Aorta (tissue), 5 donors: Measurements from ENCODE around the gene POLR2E. TPM values are rescaled to one million over a fixed set of nuclear protein-coding genes. Genes with fewer than 3 reads are reported as not detected.

ENCODE experiments used
- ATAC-seq: fragments of 200-7000 bp; cut with Tn5 transposase; one replicate; pipeline ENCODE4 v1.9.1; 2022; ENCODE audit warnings: moderate library complexity; ENCODE audit not compliant: low FRiP score
- DNase-seq, 2 donors: peaks; one replicate each; pipeline ENCODE4 v3.0.0-alpha.2; 2020
- H3K27ac ChIP-seq, 2 donors: one replicate each; pipeline ENCODE4 v1.5.1; 2013; ENCODE audit warnings: low read length in 2 of 2, mild to moderate bottlenecking in 2 of 2, moderate library complexity in 2 of 2, control low read depth in 1 of 2, inconsistent platforms in 1 of 2, low read depth in 1 of 2
- H3K27me3 ChIP-seq, 2 donors: one replicate each; pipeline ENCODE4 v1.6.1; 2013; ENCODE audit warnings: control low read depth in 1 of 2, low read length in 1 of 2, mild to moderate bottlenecking in 1 of 2, moderate library complexity in 1 of 2; ENCODE audit not compliant: insufficient read depth in 2 of 2, control insufficient read depth in 1 of 2
- H3K36me3 ChIP-seq, 2 donors: one replicate each; pipeline ENCODE4 v1.6.1; 2013; ENCODE audit warnings: control low read depth in 1 of 2, low read length in 1 of 2, mild to moderate bottlenecking in 1 of 2; ENCODE audit not compliant: insufficient read depth in 2 of 2, control insufficient read depth in 1 of 2
- H3K4me1 ChIP-seq, 2 donors: one replicate each; pipeline ENCODE4 v1.6.1; 2013; ENCODE audit warnings: low read length in 2 of 2, control low read depth in 1 of 2, mild to moderate bottlenecking in 1 of 2, moderate library complexity in 1 of 2; ENCODE audit not compliant: insufficient read depth in 2 of 2, control insufficient read depth in 1 of 2
- H3K4me3 ChIP-seq, 2 donors: one replicate each; pipeline ENCODE4 v1.5.1; 2013; ENCODE audit warnings: low read length in 2 of 2, control low read depth in 1 of 2, mild to moderate bottlenecking in 1 of 2
- H3K9me3 ChIP-seq: one replicate; pipeline ENCODE4 v1.6.1; 2013; ENCODE audit warnings: mild to moderate bottlenecking, low read length; ENCODE audit not compliant: control insufficient read depth
- WGBS, 2 donors: extraction: QIAGEN DNeasy Blood & Tissue Kit; methylation state at CpG; one replicate each; pipeline ENCODE4 v1.1.7; 2013; 5-methylcytosine and 5-hydroxymethylcytosine counted together
- intact Hi-C, 2 donors: fragments of 100-400 bp; cut with DNase I; formaldehyde crosslinking; loops; one replicate each; pipeline versions ENCODE4 v1.14.2 to v1.15.0; 2022
- polyA plus RNA-seq, 2 donors: library from polyadenylated mRNA; stranded (reverse); fragments of 200-250 nt; gene quantifications; one replicate each; pipeline ENCODE4 v1.2.3, GENCODE V29; 2013
- total RNA-seq, 2 donors: library from RNA; stranded (reverse); fragmentation: NEBNext Ultra II Directional; extraction: Animal tissue kit (Norgen Biotek cat#: 25700); gene quantifications; one replicate each; pipeline ENCODE4 v1.2.1, GENCODE V29; 2021
- donor health status: healthy with polysubstance abuse.
- donor health status: Bipolar disorder and iron deficiency.
- donor health status: DM: no; HTN: no; CAD: no.
- donor health status: DM: no; HTN: no; CAD: no.
- donor health status: DM: yes; HTN: yes; CAD: no.

POLR2E gene
- total and polyA plus RNA-seq, 4 donors, result 83.5 to 116 (median 93.6) TPM

- Histone ChIP-seq H3K4me3 (no peak overlapping the region), H3K27ac (no peak overlapping the region), H3K9me3 (no peaks in the 10 kb centered on the region), H3K36me3 (no peaks in the 10 kb centered on the region), H3K4me1 (no peaks in the 10 kb centered on the region), H3K27me3 (no peaks in the 10 kb centered on the region)
- ATAC-seq (no peak), DNase-seq (no peak)
- 77 to 83% methylated on average over 12 of the region's 12 CpGs for WGBS, 2 donors
- intact Hi-C loops, result no loop called here
Observed at GRCh38 chr19:1136201-1136600, 41.0 kb upstream of the POLR2E start.

DNA sequence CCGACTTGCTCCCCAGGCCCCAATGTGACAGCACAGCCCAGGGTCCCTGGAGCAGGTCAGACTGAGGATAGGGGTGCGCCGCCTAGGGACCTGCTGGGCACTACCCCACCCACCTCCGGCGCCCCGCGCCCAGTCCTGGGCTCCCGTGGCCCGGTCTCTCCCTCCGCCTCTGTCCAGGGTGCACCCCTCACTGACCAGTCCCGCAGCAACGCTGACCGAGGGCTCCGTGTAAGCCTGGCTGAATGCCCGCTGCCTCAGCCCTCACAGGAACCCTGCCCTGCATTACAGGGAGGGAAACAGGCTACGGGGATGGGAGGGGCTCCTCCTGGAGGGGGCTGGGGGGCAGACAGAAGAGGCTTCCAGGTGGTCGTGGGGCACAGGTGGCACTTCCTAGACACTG lies 40.3 kb upstream of the POLR2E start:
- Histone ChIP-seq H3K9me3 (no peaks in the 10 kb centered on the region), H3K36me3 (no peaks in the 10 kb centered on the region), H3K27me3 (no peaks in the 10 kb centered on the region), H3K4me3 (no peak overlapping the region), H3K4me1 (no peaks in the 10 kb centered on the region), H3K27ac (no peak overlapping the region)
- DNase-seq (no peak), ATAC-seq (no peak)
- WGBS, 2 donors, result 87 to 88% methylated on average over 17 of the region's 17 CpGs
- intact Hi-C loops, result no loop called here

DNA sequence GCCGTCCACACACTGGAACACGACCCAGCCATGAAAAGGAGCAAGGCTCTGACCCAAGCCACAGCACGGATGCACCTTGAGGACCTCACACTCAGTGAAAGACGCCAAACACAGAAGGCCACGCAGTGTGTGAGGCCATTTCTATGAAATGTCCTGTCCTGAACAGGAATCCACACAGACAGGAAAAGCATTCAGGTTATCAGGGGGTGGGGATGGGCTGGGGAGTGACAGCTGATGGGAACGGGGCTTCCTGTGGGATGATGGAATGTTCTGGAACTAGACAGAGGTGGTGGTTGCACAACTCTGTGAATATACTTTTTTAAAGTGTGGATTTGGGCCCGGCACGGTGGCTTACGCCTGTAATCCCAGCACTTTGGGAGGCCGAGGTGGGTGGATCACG lies 39.3 kb upstream of the POLR2E start:
- WGBS, 2 donors, result 96% methylated on average over 11 of the region's 11 CpGs
- DNase-seq (no peak), ATAC-seq (no peak)
- no peak overlapping the region for H3K27ac ChIP-seq
- no peaks in the 10 kb centered on the region for H3K27me3 ChIP-seq
- no peak overlapping the region for H3K4me3 ChIP-seq
- no peaks in the 10 kb centered on the region for H3K9me3 ChIP-seq
- H3K4me1 ChIP-seq, result no peaks in the 10 kb centered on the region
- H3K36me3 ChIP-seq, result no peaks in the 10 kb centered on the region
- intact Hi-C loops, result loop anchor here (5.0 kb wide), 1 partner anchor 38 kb away; the partner anchor contains the start of gene SBNO2 (in 2 of the 2)

GRCh38 chr19:1133471-1133929 lies 38.3 kb upstream of the POLR2E start:
- 97 to 99% methylated on average over 25 of the region's 25 CpGs for WGBS, 2 donors
- no peak overlapping the region for H3K4me3 ChIP-seq
- ATAC-seq (no peak), DNase-seq (no peak)
- peak overlapping the region in 1 of 2 donors; percentile 38 for H3K27ac ChIP-seq
- intact Hi-C loops, result loop anchor here (2.0 to 5.0 kb wide), 2 partner anchors 19 to 39 kb away; partner anchors contain the start of gene SBNO2 (in 2 of the 2)
- no peaks in the 10 kb centered on the region for H3K36me3 ChIP-seq
- H3K4me1 ChIP-seq, result no peaks in the 10 kb centered on the region
- no peaks in the 10 kb centered on the region for H3K27me3 ChIP-seq
- no peaks in the 10 kb centered on the region for H3K9me3 ChIP-seq

DNA sequence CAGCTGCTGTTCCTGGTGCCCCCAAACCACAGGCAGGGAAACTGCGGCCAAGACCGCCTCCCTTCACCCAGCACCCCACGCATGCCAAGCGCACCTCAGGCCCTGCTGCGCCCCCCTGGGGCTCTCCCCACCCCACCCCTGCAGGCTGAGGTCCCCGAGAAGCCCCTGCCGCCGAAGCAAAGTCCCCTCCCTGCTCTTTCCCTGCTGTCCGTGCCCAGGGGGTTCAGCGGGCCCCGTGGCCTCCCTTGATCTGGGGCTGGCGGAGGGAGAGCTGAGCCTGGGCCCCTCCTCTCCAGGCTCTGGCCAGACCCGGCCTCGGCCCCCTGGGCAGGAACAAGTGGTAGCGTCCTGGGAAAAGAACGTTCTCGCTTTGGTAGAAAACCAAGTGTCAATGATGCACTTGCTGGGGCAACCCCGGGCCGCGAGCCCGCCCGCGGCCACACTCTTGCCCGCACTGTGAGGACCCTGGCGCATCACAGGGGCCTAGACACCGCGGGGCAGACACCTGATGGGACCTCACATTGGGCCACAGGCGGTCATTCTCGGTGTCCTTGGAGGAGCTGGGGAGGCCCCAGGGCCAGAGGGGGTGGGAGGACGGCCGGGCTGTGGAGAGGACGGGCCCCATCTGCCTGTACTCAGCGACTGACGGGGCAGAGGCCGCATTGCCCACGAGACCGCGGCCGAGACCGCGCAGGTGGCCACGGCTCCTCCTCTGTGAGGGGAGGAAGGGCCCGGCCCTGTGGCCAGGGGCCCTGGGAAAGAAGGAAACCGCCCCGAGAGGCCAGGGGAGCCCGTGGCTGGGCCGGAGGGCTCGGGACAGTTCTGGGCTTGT lies 37.6 kb upstream of the POLR2E start:
- ATAC-seq (peak; percentile 8), DNase-seq (no peak)
- Histone ChIP-seq H3K27ac (peak overlapping the region; percentile 23 to 38), H3K9me3 (no peaks in the 10 kb centered on the region), H3K4me3 (peak overlapping the region in 1 of 2 donors; percentile 70), H3K4me1 (no peaks in the 10 kb centered on the region), H3K27me3 (no peaks in the 10 kb centered on the region), H3K36me3 (no peaks in the 10 kb centered on the region)
- 76 to 82% methylated on average over 46 to 48 of the region's 48 CpGs for WGBS, 2 donors
- intact Hi-C loops, result loop anchor here (2.0 to 5.0 kb wide), 2 partner anchors 20 to 40 kb away; partner anchors contain the start of gene SBNO2 (in 2 of the 2)

GRCh38 chr19:1131718-1132551 lies 36.8 kb upstream of the POLR2E start:
- Histone ChIP-seq H3K4me1 (no peaks in the 10 kb centered on the region), H3K36me3 (no peaks in the 10 kb centered on the region), H3K4me3 (peak overlapping the region; percentile 50 to 70), H3K27ac (peak overlapping the region; percentile 34 to 70), H3K9me3 (no peaks in the 10 kb centered on the region), H3K27me3 (no peaks in the 10 kb centered on the region)
- intact Hi-C loops, result loop anchor here (2.0 to 5.0 kb wide), 2 partner anchors 21 to 40 kb away; partner anchors contain the start of gene SBNO2 (in 2 of the 2)
- DNase-seq (peak; percentile 96 to 97), ATAC-seq (peak; percentile 87)
- 1% methylated on average over 60 to 64 of the region's 64 CpGs for WGBS, 2 donors

- WGBS, 2 donors, result 49 to 53% methylated on average over 20 to 22 of the region's 22 CpGs
- DNase-seq, result peak in 1 of 2 donors; percentile 61
- intact Hi-C loops, result loop anchor here (5.0 kb wide), 1 partner anchor 41 kb away; the partner anchor contains the start of gene SBNO2 (in 2 of the 2)
- Histone ChIP-seq H3K27me3 (no peaks in the 10 kb centered on the region), H3K36me3 (no peaks in the 10 kb centered on the region), H3K4me3 (peak overlapping the region; percentile 50 to 70), H3K9me3 (no peaks in the 10 kb centered on the region), H3K4me1 (no peaks in the 10 kb centered on the region), H3K27ac (peak overlapping the region; percentile 34 to 70)
- ATAC-seq, result no peak
Observed at GRCh38 chr19:1130771-1131717, 35.9 kb upstream of the POLR2E start.

DNA sequence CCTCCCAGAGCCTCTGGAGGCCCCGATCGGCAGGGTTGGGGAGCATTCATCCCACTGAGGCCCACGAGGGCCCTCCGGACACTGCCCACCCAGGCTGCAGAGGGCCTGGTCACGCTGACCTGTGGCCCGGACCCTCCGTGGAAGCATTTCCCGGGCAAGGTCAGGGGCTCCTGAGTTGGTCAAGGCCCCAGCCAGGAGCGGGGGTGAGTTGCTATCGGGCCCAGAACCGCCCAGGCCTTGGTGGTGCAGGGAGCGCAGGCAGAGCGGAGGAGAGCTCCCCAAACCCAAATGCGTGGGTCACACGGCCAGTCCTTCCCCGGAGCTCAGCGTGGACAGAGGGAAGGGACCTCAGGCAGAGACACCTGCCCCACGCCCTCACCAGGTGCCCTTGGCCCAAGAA lies 34.4 kb upstream of the POLR2E start:
- 94 to 96% methylated on average over 14 to 18 of the region's 18 CpGs for WGBS, 2 donors
- no peak overlapping the region for H3K27ac ChIP-seq
- no peaks in the 10 kb centered on the region for H3K9me3 ChIP-seq
- ATAC-seq (no peak), DNase-seq (no peak)
- intact Hi-C loops, result no loop called here
- no peak overlapping the region for H3K4me3 ChIP-seq
- no peaks in the 10 kb centered on the region for H3K27me3 ChIP-seq
- no peaks in the 10 kb centered on the region for H3K4me1 ChIP-seq
- no peaks in the 10 kb centered on the region for H3K36me3 ChIP-seq
